GM13977 (cell line): ENCODE data around the gene ENTR1.

Experiments
- DNase-seq: peaks from one replicate; pipeline ENCODE4 v3.0.0; 2012; ENCODE audit warnings: low spot score
- in situ Hi-C: fragments of 300-500 bp; cut with MboI; formaldehyde crosslinking; loops from one replicate; pipeline ENCODE4 v1.12.0; 2022; ENCODE audit warnings: low sequenced_read_pairs, low pct_unique_long_range_greater_than_20kb, mixed read lengths, inconsistent platforms; ENCODE audit not compliant: unreplicated experiment
- TF ChIP-seq, protein P1 (sequence below): IDR thresholded peaks from 2 replicates; pipeline ENCODE4 v1.5.1; 2012; ENCODE audit warnings: mild to moderate bottlenecking, control low read depth; ENCODE audit not compliant: insufficient read depth; ENCODE audit errors: extremely low read depth, missing control alignments

Gene ENTR1

DNA sequence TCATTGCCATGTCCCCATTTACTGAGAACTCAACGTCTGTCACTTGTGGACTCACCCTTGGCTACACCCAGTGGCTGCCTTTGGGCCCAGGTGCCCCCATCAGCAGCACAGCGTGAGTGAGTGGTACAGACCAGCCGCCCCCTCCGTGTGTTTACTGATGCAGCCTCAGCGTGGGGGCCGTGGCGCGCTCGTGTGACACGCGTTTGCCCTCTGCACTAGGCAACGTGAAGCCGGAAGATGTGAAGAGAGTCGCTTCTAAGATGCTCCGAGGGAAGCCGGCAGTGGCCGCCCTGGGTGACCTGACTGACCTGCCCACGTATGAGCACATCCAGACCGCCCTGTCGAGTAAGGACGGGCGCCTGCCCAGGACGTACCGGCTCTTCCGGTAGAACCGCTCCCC lies 12.5 kb upstream of the ENTR1 start:
- no peak for DNase-seq
- TF ChIP-seq, protein P1, sequence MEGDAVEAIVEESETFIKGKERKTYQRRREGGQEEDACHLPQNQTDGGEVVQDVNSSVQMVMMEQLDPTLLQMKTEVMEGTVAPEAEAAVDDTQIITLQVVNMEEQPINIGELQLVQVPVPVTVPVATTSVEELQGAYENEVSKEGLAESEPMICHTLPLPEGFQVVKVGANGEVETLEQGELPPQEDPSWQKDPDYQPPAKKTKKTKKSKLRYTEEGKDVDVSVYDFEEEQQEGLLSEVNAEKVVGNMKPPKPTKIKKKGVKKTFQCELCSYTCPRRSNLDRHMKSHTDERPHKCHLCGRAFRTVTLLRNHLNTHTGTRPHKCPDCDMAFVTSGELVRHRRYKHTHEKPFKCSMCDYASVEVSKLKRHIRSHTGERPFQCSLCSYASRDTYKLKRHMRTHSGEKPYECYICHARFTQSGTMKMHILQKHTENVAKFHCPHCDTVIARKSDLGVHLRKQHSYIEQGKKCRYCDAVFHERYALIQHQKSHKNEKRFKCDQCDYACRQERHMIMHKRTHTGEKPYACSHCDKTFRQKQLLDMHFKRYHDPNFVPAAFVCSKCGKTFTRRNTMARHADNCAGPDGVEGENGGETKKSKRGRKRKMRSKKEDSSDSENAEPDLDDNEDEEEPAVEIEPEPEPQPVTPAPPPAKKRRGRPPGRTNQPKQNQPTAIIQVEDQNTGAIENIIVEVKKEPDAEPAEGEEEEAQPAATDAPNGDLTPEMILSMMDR, result no peak
- in situ Hi-C loops, result no loop called here

DNA sequence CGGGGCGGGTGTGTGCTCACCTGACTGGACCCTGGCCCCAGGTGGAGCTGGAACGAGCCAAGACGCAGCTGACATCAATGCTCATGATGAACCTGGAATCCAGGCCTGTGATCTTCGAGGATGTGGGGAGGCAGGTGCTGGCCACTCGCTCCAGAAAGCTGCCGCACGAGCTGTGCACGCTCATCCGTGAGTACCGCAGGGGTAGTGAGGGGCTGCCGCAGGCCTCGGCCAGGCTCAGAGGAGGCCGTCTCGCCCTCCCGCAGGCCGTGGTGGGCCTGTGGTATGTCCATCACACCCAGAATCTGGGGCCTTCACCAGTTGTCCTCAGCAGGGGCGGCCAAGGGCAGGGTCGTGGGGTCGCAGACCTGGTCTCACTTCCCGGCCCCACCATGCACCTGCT lies 11.4 kb upstream of the ENTR1 start:
- DNase-seq, result no peak
- in situ Hi-C loops, result no loop called here
- TF ChIP-seq, protein P1, result no peak

DNA sequence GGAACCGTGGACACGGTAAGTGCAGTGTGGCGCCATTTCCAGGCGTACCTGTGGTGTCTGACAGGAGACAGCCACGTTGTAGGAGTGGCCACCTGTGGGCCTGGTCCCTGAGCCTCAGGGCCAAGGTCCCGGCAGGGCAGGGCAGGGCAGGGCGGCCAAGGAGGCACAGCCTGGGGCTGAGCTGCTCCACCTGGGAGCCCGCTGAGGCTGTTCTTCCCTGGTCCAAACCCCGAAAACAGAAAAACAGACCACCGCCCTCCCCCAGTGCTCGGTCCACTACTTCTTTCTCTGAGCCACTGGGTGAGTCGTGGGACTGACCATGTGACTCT lies 8.6 kb upstream of the ENTR1 start:
- no peak for DNase-seq
- TF ChIP-seq, protein P1, result no peak
- in situ Hi-C loops, result no loop called here

DNA sequence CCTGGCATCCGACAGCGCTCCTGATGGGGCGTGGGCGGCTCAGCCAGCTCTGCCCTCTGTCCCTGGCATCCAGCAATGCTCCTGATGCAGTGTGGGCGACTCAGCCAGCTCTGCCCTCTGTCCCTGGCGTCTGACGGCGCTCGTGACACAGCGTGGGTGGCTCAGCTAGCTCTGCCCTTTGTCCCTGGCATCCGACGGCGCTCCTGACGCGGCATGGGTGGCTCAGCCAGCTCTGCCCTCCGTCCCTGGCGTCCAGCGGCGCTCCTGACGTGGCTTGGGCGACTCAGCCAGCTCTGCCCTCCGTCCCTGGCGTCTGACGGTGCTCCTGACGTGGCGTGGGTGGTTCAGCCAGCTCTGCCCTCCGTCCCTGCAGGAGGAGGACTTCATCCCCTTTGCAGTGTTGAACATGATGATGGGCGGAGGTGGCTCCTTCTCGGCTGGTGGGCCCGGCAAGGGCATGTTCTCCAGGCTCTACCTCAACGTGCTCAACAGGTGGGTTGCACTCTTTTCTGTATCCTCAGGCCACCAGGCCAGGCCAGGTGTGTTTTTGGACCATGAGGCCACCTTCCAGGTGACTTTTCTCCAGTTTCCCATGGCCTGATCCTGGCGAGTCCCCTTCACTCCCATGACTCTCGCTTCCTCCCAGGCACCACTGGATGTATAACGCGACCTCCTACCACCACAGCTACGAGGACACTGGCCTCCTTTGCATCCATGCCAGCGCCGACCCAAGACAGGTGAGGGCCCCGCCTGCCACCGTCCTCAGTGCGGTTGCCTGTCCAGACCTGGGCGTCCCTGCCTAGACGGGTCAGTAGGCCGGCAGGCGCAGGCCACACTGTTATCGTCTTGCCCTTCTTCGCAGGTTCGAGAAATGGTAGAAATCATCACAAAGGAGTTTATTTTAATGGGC lies 8.0 kb upstream of the ENTR1 start:
- in situ Hi-C loops, result no loop called here
- DNase-seq, result no peak
- TF ChIP-seq, protein P1, result no peak

DNA sequence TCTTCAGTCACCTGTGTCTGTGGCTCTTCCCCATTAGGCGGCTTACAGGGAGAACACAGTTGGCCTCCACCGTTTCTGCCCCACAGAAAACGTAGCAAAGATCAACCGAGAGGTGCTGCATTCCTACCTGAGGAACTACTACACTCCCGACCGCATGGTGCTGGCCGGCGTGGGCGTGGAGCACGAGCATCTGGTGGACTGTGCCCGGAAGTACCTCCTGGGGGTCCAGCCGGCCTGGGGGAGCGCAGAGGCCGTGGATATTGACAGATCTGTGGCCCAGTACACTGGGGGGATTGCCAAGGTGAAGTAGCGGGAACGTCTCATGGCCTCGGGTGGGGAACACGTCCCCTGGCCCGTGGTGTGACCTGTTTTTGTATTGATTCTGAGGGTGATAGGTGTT lies 6.5 kb upstream of the ENTR1 start:
- no peak for DNase-seq
- TF ChIP-seq, protein P1, result no peak
- in situ Hi-C loops, result no loop called here

DNA sequence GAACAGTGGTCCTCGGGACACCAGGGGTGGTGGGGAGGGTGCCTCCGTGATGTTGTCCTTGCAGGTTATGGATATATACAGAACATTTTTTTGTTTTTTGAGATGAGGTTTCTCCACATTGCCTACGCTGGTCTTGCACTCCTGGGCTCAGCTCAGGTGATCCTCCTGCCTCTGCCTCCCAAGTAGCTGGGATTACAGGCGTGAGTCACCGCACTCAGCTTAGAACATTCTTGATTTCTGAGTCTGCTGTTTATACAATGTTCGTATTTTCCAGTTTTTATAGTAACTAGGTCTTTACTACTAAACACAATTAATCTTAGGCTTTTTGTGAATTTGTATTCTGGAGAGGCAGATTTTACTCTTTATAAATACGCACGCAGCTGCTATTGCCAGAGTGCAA lies 6.0 kb upstream of the ENTR1 start:
- DNase-seq, result no peak
- TF ChIP-seq, protein P1, result no peak
- in situ Hi-C loops, result no loop called here

DNA sequence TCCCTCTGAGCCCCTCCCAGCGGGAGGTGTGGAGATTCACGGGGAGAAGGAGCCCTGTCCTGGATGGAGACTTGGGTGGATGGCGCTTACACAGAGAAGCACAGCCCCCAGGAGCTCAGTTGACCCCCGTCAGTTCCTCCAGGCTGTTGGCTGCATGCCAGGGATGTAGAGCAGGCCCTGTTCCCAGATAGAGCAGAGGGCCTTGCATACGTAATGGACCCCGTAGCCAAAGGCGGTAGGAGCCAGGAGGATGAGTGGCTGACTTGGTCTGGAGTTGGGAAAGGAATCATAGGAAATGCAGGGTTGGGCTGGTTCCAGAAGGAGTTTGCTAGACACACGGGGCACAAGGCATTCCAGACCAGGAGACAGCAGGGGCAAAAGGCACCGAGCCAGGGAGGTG lies 2.5 kb upstream of the ENTR1 start:
- TF ChIP-seq, protein P1, result no peak
- no peak for DNase-seq
- in situ Hi-C loops, result no loop called here
